HEK293 (cell line): ENCODE results near the gene ABCG1.

Source experiments
- CTCF ChIA-PET: fragments of 350-600 bp; formaldehyde crosslinking; extraction: SDS; loops from one replicate; lab custom pipeline; 2021; ENCODE audit warnings: antibody characterized with exemption; lab: Yijun Ruan, JAX
- POLR2A ChIA-PET: fragments of 300-600 bp; formaldehyde crosslinking; extraction: SDS; loops from one replicate; lab custom pipeline; 2020; ENCODE audit warnings: antibody characterized with exemption, inconsistent platforms; lab: Yijun Ruan, JAX
- H3K27ac ChIP-seq: fragments of 200-500 bp; sonication (Bioruptor generic); 2 replicates; pipeline ENCODE4 v1.5.1; 2014; ENCODE audit warnings: low read depth, low read length, control low read depth, inconsistent platforms; ENCODE audit errors: extremely low read depth
- H3K36me3 ChIP-seq, 2 experiments: fragments of 200-500 bp in 1 of 2; sonication (Bioruptor generic) in 1 of 2; 1 replicate in 1 of 2; 2 replicates in 1 of 2; pipeline ENCODE4 v1.5.1; 2014 to 2017; ENCODE audit warnings: inconsistent platforms in 2 of 2, low read length in 2 of 2; ENCODE audit not compliant: control insufficient read depth in 2 of 2, insufficient read depth in 1 of 2
- H3K4me1 ChIP-seq: fragments of 200-500 bp; sonication (Bioruptor generic); 2 replicates; pipeline ENCODE4 v1.5.1; 2014; ENCODE audit warnings: mild to moderate bottlenecking, low read length, inconsistent platforms; ENCODE audit not compliant: control insufficient read depth, insufficient read depth
- H3K4me3 ChIP-seq: 2 replicates; pipeline ENCODE4 v1.5.1; 2011; ENCODE audit warnings: low read depth, mild to moderate bottlenecking, control low read depth, low read length, moderate library complexity
- H3K9me3 ChIP-seq: fragments of 200-500 bp; sonication (Bioruptor generic); 2 replicates; pipeline ENCODE4 v1.5.1; 2014; ENCODE audit warnings: low read depth, low read length, inconsistent platforms; ENCODE audit not compliant: control insufficient read depth, insufficient read depth
- CTCF ChIP-seq: fragments of 450-650 bp; formaldehyde crosslinking; IDR thresholded peaks from 2 replicates; pipeline ENCODE4 v1.5.1; 2016; ENCODE audit warnings: missing biosample characterization, missing genetic modification characterization
- KLF10 ChIP-seq: fragments of 450-650 bp; IDR thresholded peaks from 2 replicates; pipeline ENCODE4 v1.5.1; 2018; ENCODE audit warnings: missing biosample characterization, mild to moderate bottlenecking, missing genetic modification characterization
- KLF9 ChIP-seq: fragments of 450-650 bp; formaldehyde crosslinking; IDR thresholded peaks from 2 replicates; pipeline ENCODE4 v1.5.1; 2016; ENCODE audit warnings: missing biosample characterization, missing genetic modification characterization, low read depth
- OVOL3 ChIP-seq: fragments of 450-650 bp; formaldehyde crosslinking; IDR thresholded peaks from 2 replicates; pipeline ENCODE4 v1.5.1; 2016; ENCODE audit warnings: missing biosample characterization, missing genetic modification characterization
- PRDM10 ChIP-seq: fragments of 450-650 bp; formaldehyde crosslinking; IDR thresholded peaks from 2 replicates; pipeline ENCODE4 v1.5.1; 2016; ENCODE audit warnings: missing biosample characterization, missing genetic modification characterization
- RBAK ChIP-seq: fragments of 450-650 bp; formaldehyde crosslinking; IDR thresholded peaks from 2 replicates; pipeline ENCODE4 v1.5.1; 2016; ENCODE audit warnings: missing biosample characterization, missing genetic modification characterization
- TRIM28 ChIP-seq: IDR thresholded peaks from 2 replicates; pipeline ENCODE4 v1.6.1; 2011; ENCODE audit warnings: low read length, control low read depth, borderline replicate concordance
- ZBTB44 ChIP-seq: fragments of 450-650 bp; IDR thresholded peaks from 2 replicates; pipeline ENCODE4 v1.5.1; 2018; ENCODE audit warnings: missing biosample characterization, mild to moderate bottlenecking, missing genetic modification characterization
- ZNF157 ChIP-seq: fragments of 450-650 bp; formaldehyde crosslinking; IDR thresholded peaks from 2 replicates; pipeline ENCODE4 v1.5.1; 2016; ENCODE audit warnings: missing biosample characterization, missing genetic modification characterization
- ZNF175 ChIP-seq: fragments of 450-650 bp; formaldehyde crosslinking; IDR thresholded peaks from 2 replicates; pipeline ENCODE4 v1.5.1; 2016; ENCODE audit warnings: missing biosample characterization, missing genetic modification characterization
- ZNF214 ChIP-seq: fragments of 450-650 bp; formaldehyde crosslinking; IDR thresholded peaks from 2 replicates; pipeline ENCODE4 v1.5.1; 2017; ENCODE audit warnings: missing biosample characterization, mild to moderate bottlenecking, missing genetic modification characterization, borderline replicate concordance
- ZNF571 ChIP-seq: fragments of 450-650 bp; formaldehyde crosslinking; IDR thresholded peaks from 2 replicates; pipeline ENCODE4 v1.5.0; 2017; ENCODE audit warnings: missing biosample characterization, missing genetic modification characterization
- ZNF580 ChIP-seq: fragments of 450-650 bp; formaldehyde crosslinking; IDR thresholded peaks from 2 replicates; pipeline ENCODE4 v1.5.1; 2016; ENCODE audit warnings: missing biosample characterization, missing genetic modification characterization
- ZSCAN16 ChIP-seq: fragments of 450-650 bp; formaldehyde crosslinking; IDR thresholded peaks from 2 replicates; pipeline ENCODE4 v1.5.1; 2016; ENCODE audit warnings: missing biosample characterization, missing genetic modification characterization

ABCG1 gene

GRCh38 chr21:42276526-42277154 is 57.7 kb downstream of the ABCG1 start:
- CTCF ChIA-PET, result interaction anchor here (1.4 to 2.0 kb wide), 3 partner anchors 17 to 126 kb away, joined by 3 to 9 read pairs (median 5); no protein-coding TSS in a partner anchor

More at GRCh38 chr21:42276526-42277154, 57.7 kb downstream of the ABCG1 start:
- POLR2A ChIA-PET, result no interaction called here
- H3K4me3 ChIP-seq, result no peak overlapping the region
- no peaks in the 10 kb centered on the region for H3K36me3 ChIP-seq
- no peaks in the 10 kb centered on the region for H3K9me3 ChIP-seq
- no peak overlapping the region for H3K27ac ChIP-seq
- TF ChIP-seq ZBTB44, result peak; percentile 82; the same call in 1 of the 2 replicates
- no peak for TF ChIP-seq RBAK
- TF ChIP-seq KLF10 (tag by site-specific recombination), result no peak
- TF ChIP-seq ZSCAN16, result no peak
- no peak for TF ChIP-seq ZNF580 (tag by site-specific recombination)
- TF ChIP-seq ZNF571 (tag by site-specific recombination), result no peak
- TF ChIP-seq ZNF175 (tag by site-specific recombination), result no peak
- no peak for TF ChIP-seq OVOL3
- TF ChIP-seq CTCF, result peak; percentile 65
- TF ChIP-seq TRIM28, result no peak
- no peak for TF ChIP-seq PRDM10
- TF ChIP-seq ZNF157 (tag by site-specific recombination), result no peak
- no peak for TF ChIP-seq ZNF214 (tag by site-specific recombination)
- TF ChIP-seq KLF9 (tag by site-specific recombination), result no peak
- TF ChIP-seq, all 188 proteins: peak for 2
- no peaks in the 10 kb centered on the region for H3K4me1 ChIP-seq
